HEK293 (cell line): ENCODE results near the gene IBA57.

Source experiments
- CTCF ChIA-PET: fragments of 350-600 bp; formaldehyde crosslinking; extraction: SDS; loops from one replicate; lab custom pipeline; 2021; ENCODE audit warnings: antibody characterized with exemption; lab: Yijun Ruan, JAX
- POLR2A ChIA-PET: fragments of 300-600 bp; formaldehyde crosslinking; extraction: SDS; loops from one replicate; lab custom pipeline; 2020; ENCODE audit warnings: antibody characterized with exemption, inconsistent platforms; lab: Yijun Ruan, JAX
- H3K27ac ChIP-seq: fragments of 200-500 bp; sonication (Bioruptor generic); 2 replicates; pipeline ENCODE4 v1.5.1; 2014; ENCODE audit warnings: low read depth, low read length, control low read depth, inconsistent platforms; ENCODE audit errors: extremely low read depth
- H3K36me3 ChIP-seq, 2 experiments: fragments of 200-500 bp in 1 of 2; sonication (Bioruptor generic) in 1 of 2; 1 replicate in 1 of 2; 2 replicates in 1 of 2; pipeline ENCODE4 v1.5.1; 2014 to 2017; ENCODE audit warnings: inconsistent platforms in 2 of 2, low read length in 2 of 2; ENCODE audit not compliant: control insufficient read depth in 2 of 2, insufficient read depth in 1 of 2
- H3K4me1 ChIP-seq: fragments of 200-500 bp; sonication (Bioruptor generic); 2 replicates; pipeline ENCODE4 v1.5.1; 2014; ENCODE audit warnings: mild to moderate bottlenecking, low read length, inconsistent platforms; ENCODE audit not compliant: control insufficient read depth, insufficient read depth
- H3K4me3 ChIP-seq: 2 replicates; pipeline ENCODE4 v1.5.1; 2011; ENCODE audit warnings: low read depth, mild to moderate bottlenecking, control low read depth, low read length, moderate library complexity
- H3K9me3 ChIP-seq: fragments of 200-500 bp; sonication (Bioruptor generic); 2 replicates; pipeline ENCODE4 v1.5.1; 2014; ENCODE audit warnings: low read depth, low read length, inconsistent platforms; ENCODE audit not compliant: control insufficient read depth, insufficient read depth
- FEZF1 ChIP-seq: fragments of 450-650 bp; formaldehyde crosslinking; IDR thresholded peaks from 2 replicates; pipeline ENCODE4 v1.5.1; 2016; ENCODE audit warnings: missing biosample characterization, missing genetic modification characterization
- GLIS1 ChIP-seq: fragments of 450-650 bp; formaldehyde crosslinking; IDR thresholded peaks from 2 replicates; pipeline ENCODE4 v1.5.1; 2016; ENCODE audit warnings: missing biosample characterization, missing genetic modification characterization
- HOXA7 ChIP-seq: sonication (generic); formaldehyde crosslinking; IDR thresholded peaks from 2 replicates; pipeline ENCODE4 v1.8.1; 2022; ENCODE audit warnings: missing genetic modification reagents, borderline replicate concordance
- REPIN1 ChIP-seq: fragments of 450-650 bp; formaldehyde crosslinking; IDR thresholded peaks from 2 replicates; pipeline ENCODE4 v1.5.1; 2017; ENCODE audit warnings: missing biosample characterization, missing genetic modification characterization, low read depth
- SP3 ChIP-seq: fragments of 450-650 bp; formaldehyde crosslinking; IDR thresholded peaks from 2 replicates; pipeline ENCODE4 v1.5.1; 2016; ENCODE audit warnings: missing biosample characterization, missing genetic modification characterization
- TCF7L2 ChIP-seq: IDR thresholded peaks from 2 replicates; pipeline ENCODE4 v1.6.1; 2011; ENCODE audit warnings: low read depth, mild to moderate bottlenecking, inconsistent platforms, low read length, moderate library complexity, borderline replicate concordance
- ZBTB20 ChIP-seq: fragments of 450-650 bp; formaldehyde crosslinking; IDR thresholded peaks from 2 replicates; pipeline ENCODE4 v1.5.1; 2016; ENCODE audit warnings: missing biosample characterization, missing genetic modification characterization
- ZBTB8A ChIP-seq: fragments of 450-650 bp; formaldehyde crosslinking; IDR thresholded peaks from 2 replicates; pipeline ENCODE4 v1.5.1; 2016; ENCODE audit warnings: missing biosample characterization, missing genetic modification characterization
- ZEB2 ChIP-seq: fragments of 450-650 bp; formaldehyde crosslinking; IDR thresholded peaks from 2 replicates; pipeline ENCODE4 v1.5.1; 2016; ENCODE audit warnings: missing biosample characterization, missing genetic modification characterization
- ZFP3 ChIP-seq: fragments of 450-650 bp; formaldehyde crosslinking; IDR thresholded peaks from 2 replicates; pipeline ENCODE4 v1.5.1; 2016; ENCODE audit warnings: low read depth, missing biosample characterization, missing genetic modification characterization
- ZFP41 ChIP-seq: fragments of 450-650 bp; formaldehyde crosslinking; IDR thresholded peaks from 2 replicates; pipeline ENCODE4 v1.5.1; 2016; ENCODE audit warnings: missing biosample characterization, missing genetic modification characterization, borderline replicate concordance
- ZFP69B ChIP-seq: fragments of 450-650 bp; formaldehyde crosslinking; IDR thresholded peaks from 2 replicates; pipeline ENCODE4 v1.5.1; 2016; ENCODE audit warnings: missing biosample characterization, missing genetic modification characterization
- ZNF16 ChIP-seq: fragments of 450-650 bp; formaldehyde crosslinking; IDR thresholded peaks from 2 replicates; pipeline ENCODE4 v1.5.1; 2016; ENCODE audit warnings: low read depth, missing biosample characterization, missing genetic modification characterization
- ZNF518A ChIP-seq: fragments of 450-650 bp; formaldehyde crosslinking; conservative IDR thresholded peaks from 2 replicates; pipeline ENCODE4 v1.5.1; 2016; ENCODE audit warnings: low read depth, missing biosample characterization, missing genetic modification characterization
- ZNF521 ChIP-seq: fragments of 450-650 bp; formaldehyde crosslinking; IDR thresholded peaks from 2 replicates; pipeline ENCODE4 v1.5.1; 2017; ENCODE audit warnings: missing biosample characterization, mild to moderate bottlenecking, missing genetic modification characterization
- ZNF626 ChIP-seq: fragments of 450-650 bp; sonication (Bioruptor Pico); formaldehyde crosslinking; IDR thresholded peaks from 2 replicates; pipeline ENCODE4 v1.5.1; 2018; ENCODE audit warnings: missing biosample characterization, missing genetic modification characterization, inconsistent platforms
- ZNF677 ChIP-seq: fragments of 450-650 bp; IDR thresholded peaks from 2 replicates; pipeline ENCODE4 v1.5.0; 2018; ENCODE audit warnings: missing biosample characterization, mild to moderate bottlenecking, missing genetic modification characterization, moderate library complexity
- ZNF707 ChIP-seq: fragments of 450-650 bp; formaldehyde crosslinking; IDR thresholded peaks from 2 replicates; pipeline ENCODE4 v1.5.1; 2016; ENCODE audit warnings: missing biosample characterization, missing genetic modification characterization
- ZSCAN18 ChIP-seq: fragments of 450-650 bp; formaldehyde crosslinking; IDR thresholded peaks from 2 replicates; pipeline ENCODE4 v1.5.1; 2016; ENCODE audit warnings: missing biosample characterization, missing genetic modification characterization
- ZSCAN23 ChIP-seq: fragments of 450-650 bp; formaldehyde crosslinking; IDR thresholded peaks from 2 replicates; pipeline ENCODE4 v1.5.1; 2016; ENCODE audit warnings: missing biosample characterization, missing genetic modification characterization
- TF ChIP-seq, protein P1 (sequence below): fragments of 450-650 bp; formaldehyde crosslinking; IDR thresholded peaks from 2 replicates; pipeline ENCODE4 v1.5.1; 2017; ENCODE audit warnings: missing biosample characterization, missing genetic modification characterization

IBA57 gene

DNA sequence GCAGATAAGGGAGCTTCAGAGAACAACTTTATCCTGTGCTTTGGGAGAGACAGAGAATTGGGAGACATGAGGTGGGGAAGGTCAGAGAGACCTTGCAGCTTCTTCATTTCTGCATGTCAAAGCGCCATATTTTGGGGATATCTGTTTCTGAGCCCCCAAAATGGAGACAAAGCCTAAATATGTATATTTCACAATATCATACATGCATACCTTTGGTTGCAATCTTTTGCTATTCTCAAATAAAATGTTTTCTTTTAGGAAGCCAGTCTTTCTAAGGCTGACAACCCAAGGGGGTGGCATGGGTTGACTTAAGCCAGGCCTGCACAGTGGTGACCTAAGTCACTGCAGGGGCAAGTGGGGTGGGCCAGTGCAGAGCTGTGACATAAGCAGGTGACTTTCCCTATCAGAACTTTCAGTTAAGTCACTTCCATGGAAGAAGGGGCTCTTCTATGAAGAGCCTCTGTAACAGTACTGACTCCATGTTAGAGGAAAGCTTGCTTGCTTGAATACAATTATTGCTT is 42.6 kb upstream of the IBA57 start (continued):
- TF ChIP-seq HOXA7 = no peak
- no peak for TF ChIP-seq ZNF707 (tag by site-specific recombination)
- no peak for TF ChIP-seq ZNF677 (tag by site-specific recombination)
- no peak for TF ChIP-seq GLIS1 (tag by site-specific recombination)

DNA sequence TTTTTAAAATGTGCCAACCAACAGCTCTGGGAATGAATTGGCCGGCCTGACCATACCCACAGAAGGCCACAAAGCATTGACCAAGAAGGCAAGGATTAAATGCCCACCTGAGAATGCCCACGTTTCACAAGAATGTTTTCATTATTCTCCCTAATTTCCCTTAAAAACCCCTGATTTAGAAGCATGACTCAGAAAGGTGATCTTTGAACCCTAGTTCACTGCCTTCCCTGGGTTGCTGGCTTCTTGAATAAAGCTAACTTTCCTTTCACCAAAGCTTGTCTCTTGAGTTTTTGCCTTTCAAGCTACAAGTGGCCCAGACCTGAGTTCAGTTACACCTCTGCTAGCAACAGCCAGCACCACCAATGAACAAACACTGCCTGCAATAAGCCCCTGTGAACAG is 42.1 kb upstream of the IBA57 start:
- Histone ChIP-seq H3K9me3 (no peaks in the 10 kb centered on the region), H3K36me3 (no peaks in the 10 kb centered on the region), H3K4me1 (no peaks in the 10 kb centered on the region), H3K4me3 (no peak overlapping the region), H3K27ac (no peak overlapping the region)
- no peak for TF ChIP-seq FEZF1 (tag by site-specific recombination)
- ChIA-PET CTCF (interaction anchor here (0.7 to 4.6 kb wide), 5 partner anchors 8 to 377 kb away, joined by 3 to 36 read pairs (median 4); no protein-coding TSS in a partner anchor), POLR2A (interaction anchor here (0.8 to 1.6 kb wide), 2 partner anchors 17 to 42 kb away, joined by 4 to 5 read pairs; partner anchors contain the start of gene IBA57)

GRCh38 chr1:228125185-228125584 is 40.4 kb upstream of the IBA57 start:
- no peak overlapping the region for H3K27ac ChIP-seq
- H3K4me3 ChIP-seq = no peak overlapping the region
- no peaks in the 10 kb centered on the region for H3K9me3 ChIP-seq
- ChIA-PET CTCF (interaction anchor here (0.7 to 0.9 kb wide), 2 partner anchors 148 to 1263 kb away, joined by 3 read pairs; no protein-coding TSS in a partner anchor), POLR2A (no interaction called here)
- no peaks in the 10 kb centered on the region for H3K4me1 ChIP-seq
- TF ChIP-seq ZNF521 (tag by site-specific recombination) = no peak
- TF ChIP-seq ZNF518A (tag by site-specific recombination) = no peak
- no peak for TF ChIP-seq ZEB2 (tag by site-specific recombination)
- TF ChIP-seq ZNF16 = no peak
- no peak for TF ChIP-seq ZSCAN23
- TF ChIP-seq GLIS1 (tag by site-specific recombination) = no peak
- TF ChIP-seq ZNF626 (tag by site-specific recombination) = no peak
- TF ChIP-seq, protein P1, sequence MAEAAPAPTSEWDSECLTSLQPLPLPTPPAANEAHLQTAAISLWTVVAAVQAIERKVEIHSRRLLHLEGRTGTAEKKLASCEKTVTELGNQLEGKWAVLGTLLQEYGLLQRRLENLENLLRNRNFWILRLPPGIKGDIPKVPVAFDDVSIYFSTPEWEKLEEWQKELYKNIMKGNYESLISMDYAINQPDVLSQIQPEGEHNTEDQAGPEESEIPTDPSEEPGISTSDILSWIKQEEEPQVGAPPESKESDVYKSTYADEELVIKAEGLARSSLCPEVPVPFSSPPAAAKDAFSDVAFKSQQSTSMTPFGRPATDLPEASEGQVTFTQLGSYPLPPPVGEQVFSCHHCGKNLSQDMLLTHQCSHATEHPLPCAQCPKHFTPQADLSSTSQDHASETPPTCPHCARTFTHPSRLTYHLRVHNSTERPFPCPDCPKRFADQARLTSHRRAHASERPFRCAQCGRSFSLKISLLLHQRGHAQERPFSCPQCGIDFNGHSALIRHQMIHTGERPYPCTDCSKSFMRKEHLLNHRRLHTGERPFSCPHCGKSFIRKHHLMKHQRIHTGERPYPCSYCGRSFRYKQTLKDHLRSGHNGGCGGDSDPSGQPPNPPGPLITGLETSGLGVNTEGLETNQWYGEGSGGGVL (tag by site-specific recombination) = no peak
- no peak for TF ChIP-seq ZBTB8A (tag by site-specific recombination)
- TF ChIP-seq ZFP69B (tag by site-specific recombination) = no peak
- TF ChIP-seq SP3 = no peak
- no peak for TF ChIP-seq ZFP3 (tag by site-specific recombination)
- TF ChIP-seq ZBTB20 = no peak
- no peak for TF ChIP-seq TCF7L2
- no peak for TF ChIP-seq REPIN1 (tag by site-specific recombination)
- TF ChIP-seq ZSCAN18 = no peak
- TF ChIP-seq ZFP41 (tag by site-specific recombination) = no peak
- H3K36me3 ChIP-seq = no peaks in the 10 kb centered on the region
